ENCODE data around the gene ETS2. TPM values are rescaled to one million over a fixed set of nuclear protein-coding genes. Genes with fewer than 3 reads are reported as not detected.

Gene ETS2
- total RNA-seq, 2 donors from 2014 or later, result 31.4 to 37.2 TPM

DNA sequence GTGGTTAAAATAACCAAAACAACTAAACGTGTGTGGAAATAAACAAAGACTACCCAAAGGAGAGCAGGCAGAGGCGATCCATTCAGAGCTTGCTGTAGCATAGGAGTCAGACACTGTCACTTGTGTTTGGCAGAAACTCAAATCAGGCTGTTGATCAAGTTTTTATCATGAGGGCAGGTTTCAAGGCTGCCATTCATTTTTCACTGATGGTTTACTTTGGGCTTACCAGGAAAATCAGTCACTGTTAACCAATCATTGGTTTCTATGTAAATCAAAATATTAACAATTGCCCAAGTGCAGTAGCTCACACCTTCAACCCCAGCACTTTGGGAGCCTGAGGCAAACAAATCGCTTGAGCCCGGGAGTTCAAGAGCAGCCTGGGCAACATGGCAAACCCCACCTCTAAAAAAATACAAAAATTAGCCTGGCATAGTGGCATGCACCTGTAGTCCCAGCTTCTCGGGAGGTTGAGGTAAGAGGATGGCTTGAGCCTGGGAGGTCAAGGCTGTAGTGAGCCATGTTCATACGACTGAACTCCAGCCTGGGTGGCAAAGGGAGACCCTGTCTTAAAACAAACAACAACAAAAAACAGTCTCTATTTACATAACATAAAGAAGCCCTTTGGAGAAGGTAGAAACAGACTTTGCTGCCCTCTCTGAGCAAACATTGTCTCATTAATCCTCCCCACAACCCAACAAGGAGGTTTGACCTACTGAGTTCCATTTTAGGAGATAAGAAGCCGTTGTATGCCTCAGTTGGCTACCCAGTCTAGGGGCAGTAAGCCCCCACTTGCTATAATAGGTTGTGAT, 21.1 kb upstream of the ETS2 start:
- TF ChIP-seq CTCF (IDR thresholded peaks at IDR 0.05), result no peak
- Histone ChIP-seq H3K9me3 (peaks cover 3 to 13% of the 10 kb centered on the region in 2 donors), H3K4me1 (no peaks in the 10 kb centered on the region), H3K27me3 (no peaks in the 10 kb centered on the region), H3K36me3 (no peaks in the 10 kb centered on the region), H3K4me3 (no peak overlapping the region), H3K27ac (no peak overlapping the region)
- no peak for DNase-seq (ENCODE audit: low spot score)

DNA sequence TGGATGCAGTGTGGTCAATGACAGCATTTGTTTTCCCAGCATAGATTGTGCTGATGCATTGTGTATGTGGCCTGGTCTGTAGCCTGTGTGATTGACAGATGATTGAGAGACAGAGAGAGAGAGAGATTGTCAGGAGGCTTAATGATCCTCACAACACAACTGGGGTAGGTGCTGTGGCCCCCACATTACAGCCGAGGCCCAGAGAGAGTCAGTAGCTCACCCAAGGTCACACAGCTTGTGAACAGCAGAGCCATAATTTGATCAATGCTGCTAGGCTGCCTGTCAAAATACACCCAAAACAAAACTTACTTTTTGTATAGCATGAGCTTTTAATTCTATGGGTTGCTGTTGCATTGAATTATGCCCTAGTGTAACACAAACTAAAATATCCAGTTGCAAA, 20.2 kb upstream of the ETS2 start:
- H3K27ac ChIP-seq, result no peak overlapping the region
- no peak for DNase-seq (ENCODE audit: low spot score)
- no peak overlapping the region for H3K4me3 ChIP-seq
- peaks cover 3 to 13% of the 10 kb centered on the region in 2 donors for H3K9me3 ChIP-seq
- no peaks in the 10 kb centered on the region for H3K36me3 ChIP-seq
- no peaks in the 10 kb centered on the region for H3K4me1 ChIP-seq
- TF ChIP-seq CTCF (IDR thresholded peaks at IDR 0.05), result no peak
- no peaks in the 10 kb centered on the region for H3K27me3 ChIP-seq

- Histone ChIP-seq H3K9me3 (peaks cover 3 to 14% of the 10 kb centered on the region in 2 donors), H3K27ac (no peak overlapping the region), H3K36me3 (no peaks in the 10 kb centered on the region), H3K4me1 (no peaks in the 10 kb centered on the region), H3K27me3 (no peaks in the 10 kb centered on the region), H3K4me3 (no peak overlapping the region)
- DNase-seq (ENCODE audit: low spot score), result no peak
- TF ChIP-seq CTCF (IDR thresholded peaks at IDR 0.05), result no peak
Measured at GRCh38 chr21:38787016-38787415, 18.7 kb upstream of the ETS2 start.

DNA sequence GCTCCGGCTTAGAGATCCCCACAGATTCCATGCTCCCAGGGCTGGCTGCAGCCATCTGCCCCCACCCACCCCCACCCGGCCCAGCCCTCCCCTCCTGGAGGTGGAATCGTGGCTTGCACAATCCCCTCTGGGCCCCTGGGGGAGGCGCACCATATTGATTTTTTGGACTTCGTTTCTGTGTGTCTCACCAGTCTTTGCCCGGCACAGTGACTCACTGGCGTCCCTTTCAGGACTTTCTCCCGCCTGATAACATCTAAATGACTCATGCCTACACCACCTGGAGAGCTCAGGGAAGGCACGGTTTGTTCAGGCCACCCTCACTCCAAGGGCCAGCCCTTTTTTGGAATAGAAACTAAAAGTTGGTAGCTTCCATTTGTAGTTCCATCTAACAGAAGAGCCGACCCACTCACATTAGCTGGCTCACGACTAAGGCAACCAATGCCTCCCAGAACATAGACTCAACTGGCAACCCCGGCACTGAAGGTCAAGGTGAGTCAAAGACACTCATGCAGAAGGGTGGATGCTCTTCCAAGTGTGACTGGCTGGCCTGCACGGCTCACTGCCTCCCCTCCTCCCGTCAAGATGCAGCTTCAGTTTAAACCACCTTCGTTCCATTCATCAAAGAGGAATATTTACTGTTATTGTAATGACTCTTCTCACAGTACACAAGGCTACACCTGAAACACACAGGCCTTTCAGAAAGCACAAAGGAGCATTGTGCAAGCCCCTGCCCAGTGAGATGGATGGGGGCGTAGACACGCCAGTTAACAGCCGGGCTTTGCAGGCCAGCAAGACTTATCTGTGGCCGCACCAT, 18.1 kb upstream of the ETS2 start:
- DNase-seq (ENCODE audit: low spot score), result no peak
- peaks cover 0 to 7% of the 10 kb centered on the region in 2 donors for H3K9me3 ChIP-seq
- no peak for TF ChIP-seq CTCF (IDR thresholded peaks at IDR 0.05)
- no peak overlapping the region for H3K4me3 ChIP-seq
- H3K27me3 ChIP-seq, result no peaks in the 10 kb centered on the region
- no peak overlapping the region for H3K27ac ChIP-seq
- no peaks in the 10 kb centered on the region for H3K4me1 ChIP-seq
- no peaks in the 10 kb centered on the region for H3K36me3 ChIP-seq

DNA sequence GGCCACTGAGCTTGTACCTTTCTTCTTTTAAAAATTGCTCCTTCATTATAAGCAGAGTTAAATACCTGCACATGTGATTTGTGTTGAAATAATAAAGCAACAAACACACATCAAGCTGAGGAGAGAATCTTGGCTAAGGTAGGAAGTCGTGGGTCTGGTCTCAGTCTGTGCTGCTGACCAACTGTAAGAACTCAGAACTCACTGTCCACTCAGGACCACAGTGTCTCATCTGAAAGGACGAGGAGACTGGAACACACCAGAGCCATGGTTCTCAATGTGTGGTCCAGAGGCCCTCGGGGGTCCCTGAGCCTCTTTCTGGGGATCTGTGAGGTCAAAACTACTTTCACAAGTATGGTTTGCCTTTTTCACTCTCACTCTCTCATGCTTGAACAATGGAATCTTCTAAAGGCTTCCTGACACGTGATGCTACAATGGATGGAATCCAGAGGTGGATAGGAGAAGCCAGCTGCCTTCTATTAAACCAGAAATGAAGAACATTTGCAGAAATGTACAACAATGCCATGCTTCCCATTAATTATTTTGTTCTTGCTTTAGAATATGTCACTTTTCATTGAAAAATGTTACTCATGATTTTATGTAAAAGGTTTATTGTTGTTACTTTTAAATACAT, 17.3 kb upstream of the ETS2 start:
- Histone ChIP-seq H3K27me3 (no peaks in the 10 kb centered on the region), H3K4me1 (no peaks in the 10 kb centered on the region), H3K4me3 (no peak overlapping the region), H3K36me3 (no peaks in the 10 kb centered on the region), H3K27ac (no peak overlapping the region), H3K9me3 (peaks cover 0 to 6% of the 10 kb centered on the region in 2 donors)
- no peak for TF ChIP-seq CTCF (IDR thresholded peaks at IDR 0.05)
- no peak for DNase-seq (ENCODE audit: low spot score)

Measured in right atrium auricular region (tissue), 2 donors.